K562 (cell line): ENCODE results near the gene RNPEPL1.
A peak's percentile ranks its signal among the peaks of the same experiment; 100 is the strongest.

Source experiments
- C11orf30 ChIP-seq: fragments of 450-650 bp; IDR thresholded peaks from 2 replicates; pipeline ENCODE4 v1.6.1; 2016; ENCODE audit warnings: low read depth, mild to moderate bottlenecking
- FOS ChIP-seq: IDR thresholded peaks from 3 replicates; pipeline ENCODE4 v1.6.1; 2011; ENCODE audit not compliant: insufficient read length; ENCODE audit errors: extremely low read depth
- HCFC1 ChIP-seq: IDR thresholded peaks from 2 replicates; pipeline ENCODE4 v1.6.1; 2012; ENCODE audit warnings: low read depth, low read length, improper control_type of control experiment
- POLR2A ChIP-seq: fragments of 450-650 bp; conservative IDR thresholded peaks from 2 replicates; pipeline ENCODE4 v1.6.1; 2016
- TBP ChIP-seq: optimal IDR thresholded peaks from 2 replicates; pipeline ENCODE3; 2011; ENCODE audit warnings: low read depth, low read length, improper control_type of control experiment
- TF ChIP-seq, protein P1 (sequence below): sonication (generic); formaldehyde crosslinking; IDR thresholded peaks from 2 replicates; pipeline ENCODE4 v1.8.0; 2022; ENCODE audit warnings: mild to moderate bottlenecking, missing genetic modification reagents, borderline replicate concordance
- TF ChIP-seq, protein P2 (sequence below), 3 experiments: IDR thresholded peaks in 2 of 3; conservative IDR thresholded peaks in 1 of 3; 2 replicates each; pipeline ENCODE4 v1.5.1; 2011 to 2012; ENCODE audit warnings: low read length in 3 of 3, mild to moderate bottlenecking in 3 of 3, control low read depth in 2 of 3, improper control_type of control experiment in 1 of 3, inconsistent platforms in 1 of 3, low read depth in 1 of 3, mixed read lengths in 1 of 3, moderate library complexity in 1 of 3; ENCODE audit not compliant: insufficient read depth in 2 of 3
- TF ChIP-seq, protein P3 (sequence below): sonication (generic); formaldehyde crosslinking; IDR thresholded peaks from 2 replicates; pipeline ENCODE4 v1.4.0; 2020; ENCODE audit warnings: mild to moderate bottlenecking, missing genetic modification reagents

- TF ChIP-seq POLR2A (no peak), TBP (no peak), C11orf30 (no peak), FOS (no peak), HCFC1 (no peak)
- TF ChIP-seq, protein P1, sequence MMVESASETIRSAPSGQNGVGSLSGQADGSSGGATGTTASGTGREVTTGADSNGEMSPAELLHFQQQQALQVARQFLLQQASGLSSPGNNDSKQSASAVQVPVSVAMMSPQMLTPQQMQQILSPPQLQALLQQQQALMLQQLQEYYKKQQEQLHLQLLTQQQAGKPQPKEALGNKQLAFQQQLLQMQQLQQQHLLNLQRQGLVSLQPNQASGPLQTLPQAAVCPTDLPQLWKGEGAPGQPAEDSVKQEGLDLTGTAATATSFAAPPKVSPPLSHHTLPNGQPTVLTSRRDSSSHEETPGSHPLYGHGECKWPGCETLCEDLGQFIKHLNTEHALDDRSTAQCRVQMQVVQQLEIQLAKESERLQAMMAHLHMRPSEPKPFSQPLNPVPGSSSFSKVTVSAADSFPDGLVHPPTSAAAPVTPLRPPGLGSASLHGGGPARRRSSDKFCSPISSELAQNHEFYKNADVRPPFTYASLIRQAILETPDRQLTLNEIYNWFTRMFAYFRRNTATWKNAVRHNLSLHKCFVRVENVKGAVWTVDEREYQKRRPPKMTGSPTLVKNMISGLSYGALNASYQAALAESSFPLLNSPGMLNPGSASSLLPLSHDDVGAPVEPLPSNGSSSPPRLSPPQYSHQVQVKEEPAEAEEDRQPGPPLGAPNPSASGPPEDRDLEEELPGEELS = no peak
- TF ChIP-seq, protein P2, sequence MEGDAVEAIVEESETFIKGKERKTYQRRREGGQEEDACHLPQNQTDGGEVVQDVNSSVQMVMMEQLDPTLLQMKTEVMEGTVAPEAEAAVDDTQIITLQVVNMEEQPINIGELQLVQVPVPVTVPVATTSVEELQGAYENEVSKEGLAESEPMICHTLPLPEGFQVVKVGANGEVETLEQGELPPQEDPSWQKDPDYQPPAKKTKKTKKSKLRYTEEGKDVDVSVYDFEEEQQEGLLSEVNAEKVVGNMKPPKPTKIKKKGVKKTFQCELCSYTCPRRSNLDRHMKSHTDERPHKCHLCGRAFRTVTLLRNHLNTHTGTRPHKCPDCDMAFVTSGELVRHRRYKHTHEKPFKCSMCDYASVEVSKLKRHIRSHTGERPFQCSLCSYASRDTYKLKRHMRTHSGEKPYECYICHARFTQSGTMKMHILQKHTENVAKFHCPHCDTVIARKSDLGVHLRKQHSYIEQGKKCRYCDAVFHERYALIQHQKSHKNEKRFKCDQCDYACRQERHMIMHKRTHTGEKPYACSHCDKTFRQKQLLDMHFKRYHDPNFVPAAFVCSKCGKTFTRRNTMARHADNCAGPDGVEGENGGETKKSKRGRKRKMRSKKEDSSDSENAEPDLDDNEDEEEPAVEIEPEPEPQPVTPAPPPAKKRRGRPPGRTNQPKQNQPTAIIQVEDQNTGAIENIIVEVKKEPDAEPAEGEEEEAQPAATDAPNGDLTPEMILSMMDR (IDR thresholded peaks at IDR 0.05 in 2 of 3, conservative IDR thresholded peaks at IDR 0.05 in 1 of 3; ENCODE audit: insufficient read depth in 2 of 3, low read depth in 1 of 3, low read length in 3 of 3) = peak; percentile 50 to 57 (median 56)
- TF ChIP-seq, protein P3, sequence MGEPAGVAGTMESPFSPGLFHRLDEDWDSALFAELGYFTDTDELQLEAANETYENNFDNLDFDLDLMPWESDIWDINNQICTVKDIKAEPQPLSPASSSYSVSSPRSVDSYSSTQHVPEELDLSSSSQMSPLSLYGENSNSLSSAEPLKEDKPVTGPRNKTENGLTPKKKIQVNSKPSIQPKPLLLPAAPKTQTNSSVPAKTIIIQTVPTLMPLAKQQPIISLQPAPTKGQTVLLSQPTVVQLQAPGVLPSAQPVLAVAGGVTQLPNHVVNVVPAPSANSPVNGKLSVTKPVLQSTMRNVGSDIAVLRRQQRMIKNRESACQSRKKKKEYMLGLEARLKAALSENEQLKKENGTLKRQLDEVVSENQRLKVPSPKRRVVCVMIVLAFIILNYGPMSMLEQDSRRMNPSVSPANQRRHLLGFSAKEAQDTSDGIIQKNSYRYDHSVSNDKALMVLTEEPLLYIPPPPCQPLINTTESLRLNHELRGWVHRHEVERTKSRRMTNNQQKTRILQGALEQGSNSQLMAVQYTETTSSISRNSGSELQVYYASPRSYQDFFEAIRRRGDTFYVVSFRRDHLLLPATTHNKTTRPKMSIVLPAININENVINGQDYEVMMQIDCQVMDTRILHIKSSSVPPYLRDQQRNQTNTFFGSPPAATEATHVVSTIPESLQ (CRISPR knock-in tag) = no peak
These were observed 3.5 kb upstream of the RNPEPL1 start for GRCh38 chr2:240564561-240565332.
